ENCODE results near the gene GRB2.
"Not testable (repeated sequence)": the region's sequence is repeated elsewhere in the genome, so short reads cannot be mapped to it uniquely, and the experiment has no call there.

GRB2 gene

DNA sequence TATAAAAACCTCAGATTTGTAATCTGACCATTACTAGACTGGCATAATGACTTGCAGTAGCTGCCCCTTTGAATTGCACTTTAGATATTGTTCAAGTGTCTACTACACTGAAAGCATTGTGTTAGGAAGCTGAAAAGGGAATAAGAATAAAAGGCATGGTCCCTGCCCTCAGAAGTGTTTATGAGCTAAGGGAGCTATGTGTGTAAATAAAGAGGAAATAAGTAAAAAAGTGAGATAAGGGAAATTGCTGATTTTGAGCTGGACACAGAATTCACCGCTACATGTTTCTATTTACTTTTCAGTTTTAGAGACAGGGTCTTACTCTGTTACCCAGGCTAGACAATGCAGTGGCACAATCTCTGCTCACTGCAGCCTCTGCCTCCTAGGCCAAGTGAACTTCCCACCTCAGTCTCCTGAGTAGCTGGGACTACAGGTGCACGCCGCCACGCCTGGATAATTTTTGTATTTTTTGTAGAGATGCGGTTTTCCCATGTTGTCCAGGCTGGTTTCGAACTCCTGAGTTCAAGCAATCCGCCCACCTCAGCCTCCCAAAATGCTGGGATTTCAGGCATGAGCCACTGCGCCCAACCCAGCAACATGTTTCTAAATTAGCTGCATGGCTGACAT lies 57.0 kb downstream of the GRB2 start:
- no peak for DNase-seq

- DNase-seq = no peak
Measured at GRCh38 chr17:75346906-75347305, 58.6 kb downstream of the GRB2 start.

GRCh38 chr17:75346368-75346767 lies 59.1 kb downstream of the GRB2 start:
- not testable (repeated sequence) for DNase-seq

DNA sequence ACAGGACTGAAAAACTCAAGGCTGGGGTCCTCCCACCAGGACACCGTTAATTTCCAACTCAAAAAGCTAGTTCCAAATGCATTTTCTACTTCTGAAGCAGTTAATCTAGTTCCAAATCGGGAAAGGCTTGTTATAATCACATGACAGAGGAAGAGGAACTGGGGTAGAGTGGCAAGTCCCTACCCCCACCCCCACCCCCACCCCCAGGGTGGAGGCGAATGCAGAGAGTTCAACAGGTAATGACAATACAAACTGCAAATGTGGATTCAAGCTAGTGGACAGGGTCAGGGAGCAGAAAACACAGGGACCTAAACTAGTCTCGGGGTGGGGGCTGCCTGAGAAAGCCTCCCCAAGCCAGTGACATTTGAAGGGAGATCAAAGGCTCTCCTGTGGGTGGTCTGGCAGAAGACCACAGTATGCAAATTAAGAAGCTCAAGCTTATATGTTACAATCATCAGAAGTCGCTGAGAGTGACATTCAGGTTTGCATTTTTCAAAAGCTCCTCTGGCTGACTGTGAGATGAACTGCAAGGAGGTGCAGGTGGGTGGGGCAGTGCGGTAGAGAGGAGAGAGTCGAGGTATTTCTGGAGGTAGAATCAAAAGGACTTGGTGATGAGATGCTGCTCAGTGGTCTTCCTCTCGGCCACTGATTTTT lies 59.8 kb downstream of the GRB2 start:
- peak; percentile 44 for DNase-seq

DNA sequence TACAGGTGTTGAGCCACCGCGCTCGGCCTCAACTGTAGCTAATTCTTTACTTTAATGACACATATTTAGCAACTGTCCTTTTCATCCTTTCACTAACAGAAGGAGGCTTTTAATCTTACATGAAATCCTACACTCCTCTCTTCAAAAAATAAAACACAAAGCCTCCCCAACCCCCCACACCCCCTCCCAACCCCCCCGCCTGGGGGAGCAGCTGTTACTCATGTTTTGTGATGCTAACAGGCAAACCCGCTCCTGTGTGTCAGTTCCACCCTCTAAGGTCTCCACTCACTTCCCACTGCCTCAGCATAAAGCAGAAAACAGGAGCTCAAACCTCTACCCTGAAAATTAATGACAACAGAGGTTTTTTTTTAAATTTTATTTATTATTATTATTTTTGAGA lies 60.8 kb downstream of the GRB2 start:
- DNase-seq = no peak

GRCh38 chr17:75342996-75343395 lies 62.5 kb downstream of the GRB2 start:
- DNase-seq = no peak

GRCh38 chr17:75341784-75342486 lies 63.5 kb downstream of the GRB2 start:
- no peak for DNase-seq

DNA sequence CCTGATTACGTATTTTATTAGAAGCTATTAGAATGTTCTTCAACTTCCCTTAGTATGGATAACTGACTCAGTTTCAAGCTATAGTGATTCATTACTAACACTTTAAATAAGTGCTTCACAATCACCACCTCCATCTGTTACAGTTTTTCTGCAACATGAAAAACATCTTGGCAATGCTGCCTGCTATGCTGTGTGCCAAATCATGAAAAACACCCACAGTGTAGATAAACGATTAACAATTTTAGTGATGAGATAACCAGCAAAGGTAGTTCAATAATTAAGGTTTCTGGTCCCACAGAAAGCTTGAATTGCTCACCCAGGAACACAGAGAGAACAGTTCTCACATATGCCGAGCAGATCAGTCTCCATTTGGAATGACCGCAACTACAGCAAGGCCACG lies 64.8 kb downstream of the GRB2 start:
- DNase-seq = no peak

DNA sequence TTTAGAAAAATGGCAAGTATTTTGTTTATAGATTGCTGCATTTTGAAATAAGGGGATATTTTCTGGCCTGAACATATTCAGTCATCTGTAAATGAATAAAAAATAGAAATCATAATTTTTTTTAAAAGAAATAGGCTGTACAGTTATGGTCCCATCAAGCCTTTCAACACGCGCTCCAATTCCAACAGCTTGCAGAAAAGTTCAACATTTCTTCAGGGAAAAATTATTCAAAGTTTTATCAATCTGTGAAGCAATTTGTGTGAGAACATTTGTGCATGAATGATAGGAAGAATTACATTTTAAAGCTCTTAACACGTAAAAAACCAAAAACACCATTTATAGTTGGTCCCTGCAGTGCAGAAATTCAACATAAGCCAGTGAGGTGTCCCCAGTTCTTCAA lies 65.5 kb downstream of the GRB2 start:
- DNase-seq = no peak

DNA sequence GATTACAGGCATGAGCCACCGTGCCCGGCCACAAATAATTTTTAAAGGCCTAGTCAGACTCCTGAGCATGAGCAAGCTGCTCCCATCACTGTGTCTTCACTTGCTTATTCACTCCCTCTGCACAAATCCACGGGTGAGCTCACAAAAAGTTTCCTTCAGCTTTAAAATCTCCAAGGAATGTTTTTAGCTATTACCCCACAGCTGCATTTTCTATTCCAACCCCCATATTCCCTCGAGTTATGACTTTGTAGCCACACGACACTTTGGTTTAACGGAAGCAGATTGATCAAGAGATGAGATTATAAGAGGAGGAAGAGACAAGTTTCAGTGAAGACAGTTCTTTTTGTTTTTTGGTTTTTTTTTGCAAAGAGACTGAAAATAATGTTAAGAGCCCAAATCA lies 67.1 kb downstream of the GRB2 start:
- DNase-seq = peak; percentile 31

GRCh38 chr17:75335315-75335714 lies 70.2 kb downstream of the GRB2 start:
- no peak for DNase-seq

GRCh38 chr17:75334723-75335122 lies 70.8 kb downstream of the GRB2 start:
- no peak for DNase-seq

DNA sequence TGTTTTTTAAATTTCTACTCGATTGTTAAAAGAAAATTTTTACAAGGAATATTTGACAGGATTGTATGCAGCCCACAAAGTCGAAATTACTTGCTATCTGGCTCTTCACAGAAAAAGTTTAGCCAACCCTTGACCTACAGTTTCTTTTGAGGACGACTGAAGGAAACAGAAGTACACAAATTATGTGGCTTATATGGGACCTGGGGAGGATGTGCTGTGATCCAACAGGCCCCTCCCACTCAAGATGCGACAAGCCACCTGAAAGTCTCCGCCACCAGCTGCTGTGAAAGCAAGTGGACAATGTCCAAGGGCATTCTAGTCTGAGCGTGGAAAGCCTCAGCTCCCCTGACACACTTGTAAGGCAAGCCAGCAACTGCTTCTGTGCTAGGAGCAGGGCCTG lies 73.8 kb downstream of the GRB2 start:
- no peak for DNase-seq

DNA sequence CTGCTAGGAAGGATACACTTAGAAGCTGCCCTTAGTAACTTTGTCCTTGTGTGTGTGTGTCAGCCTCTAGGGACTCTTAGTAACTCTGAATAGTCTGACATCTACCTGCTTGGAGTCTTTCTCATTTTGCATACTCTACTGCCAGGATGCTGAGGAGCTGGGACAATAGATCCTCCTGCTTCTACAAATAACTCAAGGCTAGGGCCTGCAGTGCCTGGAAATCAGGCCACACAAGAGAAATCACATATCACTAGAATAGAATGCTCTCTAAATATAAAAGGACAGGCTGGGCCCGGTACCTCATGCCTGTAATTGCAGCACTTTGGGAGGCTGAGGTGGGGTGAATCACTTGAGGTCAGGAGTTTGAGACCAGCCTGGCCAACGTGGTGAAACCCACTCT lies 77.7 kb downstream of the GRB2 start:
- DNase-seq = no peak

GRCh38 chr17:75326226-75326848 lies 79.1 kb downstream of the GRB2 start:
- no peak for DNase-seq

- no peak for DNase-seq
Measured at GRCh38 chr17:75325827-75326225, 79.7 kb downstream of the GRB2 start.

GRCh38 chr17:75325348-75325747 lies 80.1 kb downstream of the GRB2 start:
- no peak for DNase-seq

GRCh38 chr17:75321506-75321905 lies 84.0 kb downstream of the GRB2 start:
- DNase-seq = no peak

- no peak for DNase-seq
Measured at GRCh38 chr17:75319904-75320691, 85.4 kb downstream of the GRB2 start.

GRCh38 chr17:75318615-75319222 lies 86.8 kb downstream of the GRB2 start:
- DNase-seq = no peak

DNA sequence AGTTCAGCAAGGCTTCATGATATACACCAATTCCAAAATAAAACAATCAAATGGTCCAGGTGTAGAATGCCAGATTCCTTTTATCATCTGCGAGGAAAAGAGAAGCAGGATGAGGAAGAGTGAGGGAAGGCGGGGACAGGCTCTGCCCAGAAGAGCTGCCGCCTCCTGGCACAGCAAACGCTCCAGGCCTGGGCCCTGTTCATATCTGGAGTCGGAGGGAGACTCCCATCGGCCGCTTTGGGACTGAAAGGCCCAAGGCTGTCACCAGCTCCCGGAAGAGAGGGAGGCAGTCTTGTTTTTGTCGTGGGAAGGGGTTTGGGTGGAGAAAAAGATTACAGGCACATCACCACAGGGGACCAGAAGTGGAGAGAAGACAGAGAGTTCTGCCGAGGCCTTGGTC lies 87.3 kb downstream of the GRB2 start:
- no peak for DNase-seq

DNA sequence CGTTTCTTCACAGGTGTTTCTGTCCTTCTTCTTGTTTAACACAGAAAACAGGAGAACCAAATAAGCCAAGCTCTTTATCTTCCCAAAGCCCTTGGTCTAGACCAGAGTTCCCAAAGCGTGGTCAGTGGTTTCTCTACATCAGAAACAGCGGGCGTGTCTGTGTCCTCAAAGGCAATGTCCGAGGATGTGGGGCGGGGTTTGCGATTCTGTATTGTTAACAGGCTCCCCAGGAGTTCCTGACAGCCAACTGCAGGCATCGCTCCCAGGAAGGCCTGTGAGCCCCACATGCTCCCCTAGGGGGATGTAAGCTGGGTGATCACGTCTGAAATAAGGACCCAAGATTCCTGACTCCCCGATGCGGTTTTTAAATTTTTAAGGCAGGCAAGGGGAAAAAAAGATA lies 87.8 kb downstream of the GRB2 start:
- DNase-seq = no peak

DNA sequence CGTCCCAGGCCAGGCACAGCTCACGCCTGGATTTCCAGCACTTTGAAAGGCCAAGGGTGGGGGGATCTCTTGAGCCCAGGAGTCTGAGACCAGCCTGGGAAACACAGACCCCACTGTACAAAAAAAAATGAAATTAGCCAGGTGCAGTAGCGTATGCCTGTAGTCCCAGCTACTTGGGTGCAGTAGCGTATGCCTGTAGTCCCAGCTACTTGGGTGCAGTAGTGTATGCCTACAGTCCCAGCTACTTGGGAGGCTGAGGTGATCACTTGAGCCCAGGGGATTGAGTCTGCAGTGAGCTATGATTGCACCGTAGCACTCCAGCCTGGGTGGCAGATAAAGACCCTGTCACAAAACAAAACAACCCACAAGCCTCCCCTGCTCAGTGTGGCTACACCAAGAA lies 89.2 kb downstream of the GRB2 start:
- no peak for DNase-seq
